MG63 (cell line): ENCODE data around the gene DARS1. TPM values are rescaled to one million over a fixed set of nuclear protein-coding genes. Genes with fewer than 3 reads are reported as not detected.
"Not testable (repeated sequence)": the region's sequence is repeated elsewhere in the genome, so short reads cannot be mapped to it uniquely, and the experiment has no call there.

Experiments used
- DNase-seq: peaks from one replicate; pipeline ENCODE4 v3.0.0-alpha.2; 2020
- H3K27me3 ChIP-seq: fragments of 250-450 bp; sonication (Bioruptor Pico); 2 replicates; pipeline ENCODE4 v1.5.1; 2020; ENCODE audit warnings: mild to moderate bottlenecking, moderate library complexity
- H3K36me3 ChIP-seq: fragments of 250-450 bp; sonication (Bioruptor Pico); 2 replicates; pipeline ENCODE4 v1.5.1; 2020; ENCODE audit warnings: mild to moderate bottlenecking, moderate library complexity
- H3K4me3 ChIP-seq: fragments of 250-450 bp; sonication (Bioruptor Pico); 2 replicates; pipeline ENCODE4 v1.5.1; 2020; ENCODE audit warnings: mild to moderate bottlenecking, moderate library complexity
- H3K9me3 ChIP-seq: fragments of 250-450 bp; sonication (Bioruptor Pico); 2 replicates; pipeline ENCODE4 v1.5.1; 2020; ENCODE audit warnings: mild to moderate bottlenecking, moderate library complexity
- total RNA-seq: library from RNA; depleted of rRNA; stranded (reverse); fragments of >200 nt; shearing (Covaris generic); gene quantifications from 2 replicates; pipeline ENCODE4 v1.2.3, GENCODE V29; 2014; ENCODE audit warnings: low replicate concordance; rRNA removed

Gene DARS1
- total RNA-seq, 1 experiment from 2014 or later: 107 TPM

DNA sequence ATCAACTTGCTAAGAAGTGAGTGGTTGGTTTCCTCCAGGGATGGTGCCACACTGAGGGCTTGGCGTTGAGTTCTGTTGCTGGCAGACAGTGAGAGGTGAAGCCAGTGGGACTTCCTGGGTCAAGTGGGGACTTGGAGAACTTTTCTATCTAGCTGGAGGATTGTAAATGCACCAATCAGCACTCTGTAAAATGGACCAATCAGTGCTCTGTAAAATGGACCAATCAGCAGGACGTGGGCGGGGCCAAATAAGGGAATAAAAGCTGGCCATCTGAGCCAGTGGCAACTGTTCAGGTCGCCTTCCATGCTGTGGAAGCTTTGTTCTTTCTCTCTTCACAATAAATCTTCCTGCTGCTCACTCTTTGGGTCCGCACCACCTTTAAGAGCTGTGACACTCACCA lies 96.8 kb downstream of the DARS1 start:
- H3K9me3 ChIP-seq, DNase-seq, H3K4me3 ChIP-seq, H3K36me3 ChIP-seq, H3K27me3 ChIP-seq: not testable (repeated sequence)

DNA sequence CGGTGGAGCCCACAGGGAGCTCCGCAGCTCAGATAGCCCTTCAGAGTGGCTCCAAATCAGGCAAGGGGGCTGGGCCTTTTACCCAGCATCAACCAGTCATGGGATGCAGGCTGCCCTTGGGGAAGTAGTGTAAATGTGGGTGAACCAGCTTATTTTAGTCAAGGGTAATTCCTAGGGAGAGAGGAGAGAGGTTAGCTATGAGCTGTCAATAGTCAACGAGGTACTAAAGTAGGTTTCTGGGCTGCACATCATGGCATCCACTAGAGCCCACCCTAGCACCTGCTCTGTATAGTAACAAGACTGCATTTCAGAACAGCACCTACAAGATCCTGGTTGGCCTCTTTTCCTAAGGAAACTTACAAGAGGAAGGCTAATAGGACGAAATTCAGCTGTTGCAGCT lies 99.7 kb downstream of the DARS1 start:
- Histone ChIP-seq H3K36me3 (no peaks in the 10 kb centered on the region), H3K27me3 (no peaks in the 10 kb centered on the region), H3K4me3 (no peak overlapping the region), H3K9me3 (no peaks in the 10 kb centered on the region)
- no peak for DNase-seq

DNA sequence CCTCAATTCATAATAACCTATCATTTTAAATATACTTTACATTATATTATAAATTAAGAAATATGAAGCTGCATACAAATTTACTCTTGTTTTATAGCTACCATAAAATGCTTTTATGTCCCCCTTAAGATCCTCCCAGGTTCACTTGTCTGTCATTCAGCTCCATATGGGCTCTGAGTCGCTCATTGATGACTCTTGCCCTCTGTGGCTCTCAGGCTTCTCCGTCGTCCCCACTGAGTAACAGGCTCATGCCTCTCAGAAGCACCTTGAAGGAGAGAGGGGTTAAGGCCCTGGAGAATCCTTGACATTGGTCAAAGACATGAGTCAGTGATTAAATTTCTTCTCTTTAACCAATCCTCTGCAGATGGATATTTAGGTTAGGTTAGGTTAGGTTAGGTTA lies 103.0 kb downstream of the DARS1 start:
- H3K27me3 ChIP-seq: no peaks in the 10 kb centered on the region
- no peak for DNase-seq
- H3K4me3 ChIP-seq: no peak overlapping the region
- H3K9me3 ChIP-seq: no peaks in the 10 kb centered on the region
- H3K36me3 ChIP-seq: no peaks in the 10 kb centered on the region

DNA sequence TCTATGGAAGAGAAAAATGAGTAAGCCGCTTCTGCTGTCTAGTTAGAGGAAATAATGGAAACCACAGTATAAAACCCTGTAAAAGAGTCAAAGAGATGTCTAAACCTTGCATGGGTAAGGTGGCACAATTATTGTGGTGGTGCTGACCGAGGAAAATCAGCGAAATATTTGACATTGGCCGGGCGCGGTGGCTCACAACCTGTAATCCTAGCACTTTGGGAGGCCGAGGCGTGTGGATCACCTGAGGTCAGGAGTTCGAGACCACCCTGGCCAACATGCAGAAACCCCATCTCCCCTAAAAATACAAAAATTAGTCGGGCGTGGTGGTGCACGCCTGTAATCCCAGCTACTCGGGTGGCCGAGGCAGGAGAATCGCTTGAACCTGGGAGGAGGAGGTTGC lies 108.7 kb downstream of the DARS1 start:
- Histone ChIP-seq H3K4me3 (peak overlapping the region; percentile 81), H3K36me3 (peaks cover 23% of the 10 kb centered on the region)
- H3K27me3 ChIP-seq, DNase-seq, H3K9me3 ChIP-seq: not testable (repeated sequence)

DNA sequence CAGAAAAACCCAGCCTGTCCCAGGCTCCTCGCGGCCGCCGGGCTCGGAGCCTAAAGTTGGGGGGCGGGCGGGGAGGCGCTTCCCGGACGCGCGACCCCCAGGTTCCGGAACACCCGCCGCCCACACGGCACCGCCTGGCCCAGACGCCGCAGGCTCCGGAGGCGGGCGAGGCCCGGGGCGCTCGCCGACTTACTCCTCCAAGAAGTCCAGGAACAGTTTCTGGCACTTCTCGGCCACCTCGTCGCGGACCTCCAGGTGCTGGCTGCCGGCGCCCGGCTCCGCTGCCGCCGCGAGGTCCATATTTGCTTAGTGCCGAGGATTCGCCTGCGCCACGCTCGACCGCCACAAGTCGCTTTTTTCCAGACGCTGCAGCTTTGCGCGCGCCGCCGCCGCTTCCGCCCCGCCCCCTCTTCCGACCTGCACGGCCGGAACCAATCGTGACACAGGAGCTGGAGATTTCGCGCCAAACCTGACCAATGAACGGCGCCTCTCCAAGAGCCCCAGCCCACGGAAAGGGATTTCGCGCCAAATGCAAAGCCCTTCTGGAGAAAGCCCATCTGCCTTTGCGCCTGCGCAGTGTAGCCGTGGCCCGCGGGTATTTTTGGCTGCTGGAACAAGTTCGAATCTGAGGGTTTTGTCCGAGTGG lies 109.2 kb downstream of the DARS1 start, which contains the start of gene MCM6:
Gene MCM6, minus strand, starts transcription at position 378 of the 646 bp plus-strand sequence. Its CDS starts 78 bp downstream, at position 300.
- peak; percentile 98 for DNase-seq

DNA sequence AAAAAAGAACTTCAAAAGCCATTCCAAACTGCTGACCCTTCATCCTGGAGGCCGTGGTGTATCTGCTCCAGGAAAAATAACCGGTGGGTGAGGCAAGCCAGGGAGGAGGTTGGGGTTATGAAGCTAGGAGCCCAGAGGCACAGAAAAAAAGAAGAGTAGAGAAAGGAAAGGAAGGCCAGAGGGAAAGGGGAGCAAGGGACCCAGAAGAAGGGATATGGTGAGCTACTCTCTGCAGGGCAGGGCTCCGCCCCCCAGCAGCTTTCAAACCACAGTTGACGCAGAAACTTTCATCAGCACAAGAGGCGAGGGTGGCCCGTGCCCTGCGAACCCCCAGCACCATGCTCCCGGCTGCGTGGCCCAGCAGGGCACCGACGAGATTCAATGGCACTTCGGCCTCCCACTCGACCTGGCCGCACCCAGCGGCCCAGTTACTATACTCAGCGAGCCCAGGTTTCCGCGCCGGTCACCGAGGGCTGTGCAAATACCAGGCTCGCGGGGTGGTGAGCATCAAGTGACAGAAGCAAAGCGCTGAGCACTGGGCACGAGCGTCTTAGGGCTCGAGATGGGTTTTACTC lies 109.8 kb downstream of the DARS1 start:
- DNase-seq: peak; percentile 64
- Histone ChIP-seq H3K4me3 (peak overlapping the region; percentile 81), H3K36me3 (peaks cover 35% of the 10 kb centered on the region), H3K9me3 (no peaks in the 10 kb centered on the region), H3K27me3 (no peaks in the 10 kb centered on the region)

More for the DNA sequence above, 109.2 kb downstream of the DARS1 start, which contains the start of gene MCM6:
- peaks cover 28% of the 10 kb centered on the region for H3K36me3 ChIP-seq
- H3K27me3 ChIP-seq: no peaks in the 10 kb centered on the region
- H3K9me3 ChIP-seq: no peaks in the 10 kb centered on the region
- H3K4me3 ChIP-seq: peak within 1 kb of the TSS; percentile 81

DNA sequence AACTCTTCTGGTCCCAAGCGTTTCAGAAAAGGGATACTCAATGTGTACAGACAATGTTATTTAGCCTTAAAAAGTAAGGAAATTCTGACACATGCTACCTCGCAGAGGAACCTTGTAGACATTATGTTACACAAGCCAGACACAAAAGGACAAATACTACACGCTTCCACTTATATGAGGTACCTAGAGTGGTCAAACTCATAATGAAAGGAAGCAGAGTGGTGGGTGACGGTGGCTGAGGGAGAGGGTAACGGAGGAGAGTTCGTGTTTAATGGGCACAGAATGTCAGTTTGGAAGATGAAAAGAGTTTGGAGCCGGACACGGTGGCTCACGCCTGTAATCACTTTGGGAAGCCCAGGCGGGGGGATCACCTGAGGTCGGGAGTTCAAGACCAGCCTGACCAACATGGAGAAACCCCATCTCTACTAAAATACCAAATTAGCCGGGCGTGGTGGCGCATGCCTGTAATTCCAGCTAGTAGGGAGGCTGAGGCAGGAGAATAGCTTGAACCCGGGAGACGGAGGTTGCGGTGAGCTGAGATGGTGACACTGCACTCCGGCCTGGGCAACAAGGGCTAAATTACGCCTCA lies 110.6 kb downstream of the DARS1 start:
- Histone ChIP-seq H3K9me3 (no peaks in the 10 kb centered on the region), H3K27me3 (no peaks in the 10 kb centered on the region), H3K36me3 (peaks cover 39% of the 10 kb centered on the region), H3K4me3 (peak overlapping the region; percentile 81)
- no peak for DNase-seq

DNA sequence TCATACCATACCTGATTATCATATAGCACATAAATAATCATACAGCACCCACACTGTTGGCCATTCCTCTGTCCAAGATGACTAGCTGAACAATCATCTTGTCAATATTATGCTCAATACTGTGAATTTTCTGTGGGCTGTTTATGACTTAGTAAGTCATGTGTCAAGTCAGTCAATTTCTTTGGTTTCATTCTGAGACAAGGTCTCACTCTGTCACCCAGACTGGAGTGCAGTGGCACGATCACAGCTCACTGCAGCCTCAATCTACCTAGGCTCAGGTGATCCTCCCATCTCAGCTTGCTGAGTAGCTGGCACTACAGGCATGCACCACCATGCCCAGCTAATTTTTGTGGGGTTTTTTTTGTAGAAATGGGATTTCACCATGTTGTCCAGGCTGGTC lies 114.9 kb downstream of the DARS1 start:
- Histone ChIP-seq H3K9me3 (no peaks in the 10 kb centered on the region), H3K4me3 (no peak overlapping the region), H3K36me3 (peaks cover 67% of the 10 kb centered on the region), H3K27me3 (no peaks in the 10 kb centered on the region)
- DNase-seq: no peak

DNA sequence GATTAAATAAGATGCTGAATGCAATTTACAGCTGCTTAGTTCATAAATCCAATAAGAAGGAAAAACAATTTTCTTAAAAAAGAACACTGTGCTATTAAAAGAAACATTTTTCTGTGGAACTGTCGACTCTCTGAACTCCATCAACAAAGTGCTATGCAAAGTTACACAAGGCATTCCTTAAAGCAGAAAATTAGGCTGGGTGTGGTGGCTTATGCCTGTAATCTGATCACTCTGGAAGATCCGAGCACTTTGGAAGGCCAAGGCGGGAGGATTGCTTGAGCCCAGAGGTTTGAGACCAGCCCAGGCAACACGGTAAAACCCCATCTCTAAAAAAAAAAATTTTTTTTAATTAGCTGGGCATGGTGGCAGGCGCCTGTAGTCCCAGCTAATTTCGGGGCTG lies 122.2 kb downstream of the DARS1 start:
- Histone ChIP-seq H3K27me3 (no peaks in the 10 kb centered on the region), H3K36me3 (peaks cover 81% of the 10 kb centered on the region), H3K9me3 (no peaks in the 10 kb centered on the region), H3K4me3 (no peak overlapping the region)
- no peak for DNase-seq

DNA sequence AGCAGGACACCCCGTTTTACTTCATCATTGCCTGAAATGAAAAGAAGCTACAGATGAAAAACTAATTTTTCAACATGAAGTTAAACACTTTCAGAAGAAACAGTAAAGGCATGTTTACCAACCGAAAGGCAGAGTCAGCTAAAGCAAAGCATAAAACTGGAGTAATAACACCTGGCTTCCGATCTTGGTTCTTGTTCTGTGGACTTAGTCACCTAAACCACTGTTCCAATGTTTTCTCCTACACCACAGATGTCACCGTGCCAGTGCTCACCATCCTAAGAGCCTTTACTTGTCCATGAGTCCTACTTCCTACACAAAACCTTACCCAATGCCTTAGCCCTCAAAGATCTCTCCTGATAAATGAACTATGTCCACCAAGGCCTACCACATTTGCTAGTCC lies 122.7 kb downstream of the DARS1 start:
- no peaks in the 10 kb centered on the region for H3K9me3 ChIP-seq
- no peaks in the 10 kb centered on the region for H3K27me3 ChIP-seq
- H3K4me3 ChIP-seq: no peak overlapping the region
- H3K36me3 ChIP-seq: peaks cover 83% of the 10 kb centered on the region
- DNase-seq: no peak

Other genes starting within 250 kb of the DARS1 start
- 46.3 and 63.0 TPM in 2 replicates for gene UBXN4, start 243.8 kb downstream of the DARS1 start, total RNA-seq
- not detected in 2 replicates for gene LCT, start 148.4 kb downstream of the DARS1 start, total RNA-seq
- gene MCM6, start 109.2 kb downstream of the DARS1 start, total RNA-seq: 57.0 and 57.1 TPM in 2 replicates
- not detected in 2 replicates for gene CXCR4, start 132.5 kb upstream of the DARS1 start, total RNA-seq